Left lung (tissue), 10 donors: Measurements from ENCODE around the gene PRKG1. TPM values are rescaled to one million over a fixed set of nuclear protein-coding genes. Genes with fewer than 3 reads are reported as not detected.

Experiments used
- ATAC-seq: fragments of 200-7000 bp; cut with Tn5 transposase; one replicate; pipeline ENCODE4 v1.9.1; 2020; ENCODE audit warnings: moderate library complexity
- DNase-seq, 4 donors: peaks; one replicate each; pipeline ENCODE4 v3.0.0-alpha.2; 2013 to 2020
- H3K27ac ChIP-seq, 2 donors: fragments of 200-600 bp; sonication (generic) in 1 of 2; one replicate each; pipeline versions ENCODE4 v1.5.0 to v1.8.0; 2020 to 2021
- H3K27me3 ChIP-seq, 2 donors: fragments of 200-600 bp; sonication (generic) in 1 of 2; one replicate each; pipeline versions ENCODE4 v1.5.0 to v1.8.0; 2020 to 2021
- H3K36me3 ChIP-seq, 2 donors: fragments of 200-600 bp; sonication (generic) in 1 of 2; one replicate each; pipeline versions ENCODE4 v1.5.0 to v1.8.0; 2020 to 2021
- H3K4me1 ChIP-seq, 2 donors: fragments of 200-600 bp; one replicate each; pipeline ENCODE4 v1.8.0; 2021
- H3K4me3 ChIP-seq, 2 donors: fragments of 200-600 bp; sonication (generic) in 1 of 2; one replicate each; pipeline versions ENCODE4 v1.5.0 to v1.8.0; 2020 to 2021; ENCODE audit warnings: mild to moderate bottlenecking in 1 of 2
- H3K9me3 ChIP-seq, 2 donors: fragments of 200-600 bp; sonication (generic) in 1 of 2; one replicate each; pipeline versions ENCODE4 v1.5.0 to v1.8.0; 2020 to 2021
- CTCF ChIP-seq, 2 donors: fragments of 200-600 bp; sonication (generic) in 1 of 2; IDR thresholded peaks; one replicate each; pipeline versions ENCODE4 v1.5.0 to v1.8.0; 2021; ENCODE audit warnings: antibody characterized with exemption in 2 of 2
- intact Hi-C, 2 donors: fragments of 100-400 bp; cut with DNase I; formaldehyde crosslinking; loops; one replicate each; pipeline versions ENCODE4 v1.11.2 to v1.14.2; 2022
- polyA plus RNA-seq, 6 donors: library from polyadenylated mRNA; unstranded; fragments of 120-200 nt; gene quantifications; one replicate each; pipeline ENCODE4 v1.2.1, GENCODE V29; 2013; ENCODE audit not compliant: insufficient read length in 6 of 6
- total RNA-seq, 2 donors: library from RNA; stranded (reverse); fragmentation: NEBNext Ultra II Directional; extraction: Animal tissue kit (Norgen Biotek cat#: 25700); gene quantifications; one replicate each; pipeline ENCODE4 v1.2.1, GENCODE V29; 2021
- donor health status: DM: no; HTN: yes; CAD: no.
- donor health status: DM: no; HTN: no; CAD: no.

Gene PRKG1
- total and polyA plus RNA-seq, 8 donors: 15.6 to 29.0 (median 17.8) TPM

GRCh38 chr10:51048792-51049191, 25.5 kb upstream of the PRKG1 start:
- H3K4me1 ChIP-seq: no peaks in the 10 kb centered on the region
- DNase-seq (no peak), ATAC-seq (no peak)
- H3K9me3 ChIP-seq: no peaks in the 10 kb centered on the region
- H3K4me3 ChIP-seq: no peak overlapping the region
- H3K27ac ChIP-seq: no peak overlapping the region
- no peaks in the 10 kb centered on the region for H3K36me3 ChIP-seq
- TF ChIP-seq CTCF (IDR thresholded peaks at IDR 0.05): no peak
- H3K27me3 ChIP-seq: no peaks in the 10 kb centered on the region
- intact Hi-C loops: no loop called here

GRCh38 chr10:51052163-51052562, 22.1 kb upstream of the PRKG1 start:
- ATAC-seq: no peak
- Histone ChIP-seq H3K9me3 (no peaks in the 10 kb centered on the region), H3K27ac (no peak overlapping the region), H3K4me3 (no peak overlapping the region), H3K4me1 (no peaks in the 10 kb centered on the region), H3K27me3 (no peaks in the 10 kb centered on the region), H3K36me3 (no peaks in the 10 kb centered on the region)
- no peak for DNase-seq
- intact Hi-C loops: no loop called here
- TF ChIP-seq CTCF (IDR thresholded peaks at IDR 0.05): no peak

- TF ChIP-seq CTCF (IDR thresholded peaks at IDR 0.05): no peak
- H3K27me3 ChIP-seq: no peaks in the 10 kb centered on the region
- no peak overlapping the region for H3K4me3 ChIP-seq
- peaks cover 0 to 3% of the 10 kb centered on the region in 2 donors for H3K9me3 ChIP-seq
- no peak overlapping the region for H3K27ac ChIP-seq
- DNase-seq: no peak
- no peaks in the 10 kb centered on the region for H3K36me3 ChIP-seq
- intact Hi-C loops: no loop called here
- H3K4me1 ChIP-seq: no peaks in the 10 kb centered on the region
- ATAC-seq: no peak
Observed at GRCh38 chr10:51057925-51058324, 16.4 kb upstream of the PRKG1 start.

GRCh38 chr10:51063166-51063565, 11.1 kb upstream of the PRKG1 start:
- ATAC-seq: no peak
- no peaks in the 10 kb centered on the region for H3K27me3 ChIP-seq
- intact Hi-C loops: no loop called here
- H3K4me1 ChIP-seq: no peaks in the 10 kb centered on the region
- no peak overlapping the region for H3K4me3 ChIP-seq
- peaks cover 0 to 3% of the 10 kb centered on the region in 2 donors for H3K9me3 ChIP-seq
- TF ChIP-seq CTCF (IDR thresholded peaks at IDR 0.05): no peak
- no peaks in the 10 kb centered on the region for H3K36me3 ChIP-seq
- DNase-seq: no peak
- H3K27ac ChIP-seq: no peak overlapping the region

- H3K9me3 ChIP-seq: no peaks in the 10 kb centered on the region
- no peaks in the 10 kb centered on the region for H3K4me1 ChIP-seq
- intact Hi-C loops: no loop called here
- peak in 1 of 4 donors; percentile 47 for DNase-seq
- no peak overlapping the region for H3K4me3 ChIP-seq
- H3K36me3 ChIP-seq: no peaks in the 10 kb centered on the region
- H3K27me3 ChIP-seq: no peaks in the 10 kb centered on the region
- peak; percentile 63 for ATAC-seq
- H3K27ac ChIP-seq: no peak overlapping the region
- TF ChIP-seq CTCF (IDR thresholded peaks at IDR 0.05): peak; percentile 44 to 47
Observed at GRCh38 chr10:51063659-51064535, 10.4 kb upstream of the PRKG1 start.
